GM18498 (cell line): ENCODE results near the gene ARID5B.

ENCODE experiments used
- ATAC-seq: cut with Tn5 transposase; IDR thresholded peaks from one replicate; pipeline ENCODE4 v1.9.1; 2021; ENCODE audit warnings: mild to moderate bottlenecking, moderate library complexity; ENCODE audit not compliant: unreplicated experiment

ARID5B gene

DNA sequence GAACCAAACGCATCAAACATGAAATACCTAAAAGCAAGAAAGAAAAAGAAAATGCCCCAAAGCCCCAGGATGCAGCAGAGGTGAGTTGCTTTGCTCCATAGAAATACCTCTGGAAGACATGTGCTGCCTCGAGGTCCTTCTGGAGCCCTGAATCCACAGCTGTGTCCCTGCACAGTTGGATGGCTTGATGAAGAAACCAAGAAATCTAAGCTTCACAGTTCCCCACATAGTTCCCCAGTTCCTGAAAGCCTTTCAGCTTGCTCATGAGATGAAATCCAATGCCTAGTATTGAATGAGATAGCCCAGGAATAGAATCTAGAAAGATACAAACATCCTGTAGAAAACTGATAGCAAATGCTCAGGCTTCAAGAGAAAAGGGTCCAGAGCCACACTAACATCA, 184.3 kb downstream of the ARID5B start:
- ATAC-seq: no peak

DNA sequence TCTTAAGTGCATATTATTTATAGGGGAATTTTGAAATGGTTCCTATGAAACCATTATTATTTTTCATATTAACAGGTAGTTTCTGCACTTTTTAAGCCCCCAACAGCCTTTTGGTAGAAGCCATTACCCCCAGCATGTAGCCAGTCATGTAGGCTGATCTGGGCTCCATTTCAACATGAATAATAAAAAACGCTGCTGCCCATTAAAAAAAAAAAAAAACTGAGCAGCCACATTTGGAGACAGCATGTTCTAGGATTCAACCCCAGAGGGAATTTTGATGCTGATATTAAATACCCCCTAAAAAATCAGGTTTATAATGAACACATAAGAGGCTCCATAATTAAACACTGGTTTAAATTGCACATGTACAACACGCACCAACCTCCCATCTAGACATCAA, 185.8 kb downstream of the ARID5B start:
- ATAC-seq: no peak

DNA sequence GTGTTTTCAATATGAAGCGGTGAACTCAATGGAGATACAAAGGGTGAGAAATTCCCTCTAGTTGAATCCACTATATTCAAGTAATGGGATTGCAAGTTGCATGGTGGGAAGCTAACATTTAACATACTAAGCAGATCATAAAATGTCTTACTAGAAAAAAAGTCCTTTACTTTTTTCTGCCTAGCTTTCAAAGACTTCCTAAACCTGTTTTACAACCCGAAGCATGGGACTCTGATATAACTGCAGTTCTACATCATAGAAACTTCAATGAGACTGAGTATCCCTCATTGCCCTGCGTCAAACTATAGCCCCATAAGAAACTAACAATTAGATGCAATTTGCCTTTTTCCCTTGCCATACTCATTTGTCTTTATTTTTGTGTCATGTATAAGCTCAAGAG, 187.3 kb downstream of the ARID5B start:
- ATAC-seq: no peak

DNA sequence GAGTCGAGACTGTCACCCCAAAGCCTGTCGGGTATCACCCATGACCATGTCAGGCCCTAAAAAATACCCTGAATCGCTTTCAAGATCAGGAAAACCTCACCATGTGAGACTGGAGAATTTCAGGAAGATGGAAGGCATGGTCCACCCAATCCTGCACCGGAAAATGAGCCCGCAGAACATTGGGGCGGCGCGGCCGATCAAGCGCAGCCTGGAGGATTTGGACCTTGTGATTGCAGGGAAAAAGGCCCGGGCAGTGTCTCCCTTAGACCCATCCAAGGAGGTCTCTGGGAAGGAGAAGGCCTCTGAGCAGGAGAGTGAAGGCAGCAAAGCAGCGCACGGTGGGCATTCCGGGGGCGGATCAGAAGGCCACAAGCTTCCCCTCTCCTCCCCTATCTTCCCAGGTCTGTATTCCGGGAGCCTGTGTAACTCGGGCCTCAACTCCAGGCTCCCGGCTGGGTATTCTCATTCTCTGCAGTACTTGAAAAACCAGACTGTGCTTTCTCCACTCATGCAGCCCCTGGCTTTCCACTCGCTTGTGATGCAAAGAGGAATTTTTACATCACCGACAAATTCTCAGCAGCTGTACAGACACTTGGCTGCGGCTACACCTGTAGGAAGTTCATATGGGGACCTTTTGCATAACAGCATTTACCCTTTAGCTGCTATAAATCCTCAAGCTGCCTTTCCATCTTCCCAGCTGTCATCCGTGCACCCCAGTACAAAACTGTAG, 191.0 kb downstream of the ARID5B start:
- no peak for ATAC-seq

DNA sequence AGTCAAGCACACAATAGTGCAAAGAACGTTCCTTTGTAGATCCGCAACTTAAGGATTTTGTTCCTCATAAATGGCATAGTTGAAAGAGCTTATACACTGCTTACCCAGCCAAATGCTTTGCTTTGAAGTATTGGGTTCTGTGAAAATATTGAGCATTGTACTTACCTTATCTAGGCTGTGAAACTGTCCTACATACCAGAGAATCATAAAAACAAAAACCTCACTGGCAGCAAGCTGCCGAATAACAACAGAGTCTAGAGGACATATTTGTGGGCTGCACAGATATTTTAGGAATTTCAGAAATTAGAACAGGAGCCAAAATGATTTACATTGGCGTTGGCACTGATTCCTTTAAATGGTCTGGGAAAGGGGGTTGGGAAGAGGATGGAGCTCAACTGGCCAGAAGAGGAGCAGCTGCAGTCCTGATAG, 192.4 kb downstream of the ARID5B start:
- no peak for ATAC-seq

DNA sequence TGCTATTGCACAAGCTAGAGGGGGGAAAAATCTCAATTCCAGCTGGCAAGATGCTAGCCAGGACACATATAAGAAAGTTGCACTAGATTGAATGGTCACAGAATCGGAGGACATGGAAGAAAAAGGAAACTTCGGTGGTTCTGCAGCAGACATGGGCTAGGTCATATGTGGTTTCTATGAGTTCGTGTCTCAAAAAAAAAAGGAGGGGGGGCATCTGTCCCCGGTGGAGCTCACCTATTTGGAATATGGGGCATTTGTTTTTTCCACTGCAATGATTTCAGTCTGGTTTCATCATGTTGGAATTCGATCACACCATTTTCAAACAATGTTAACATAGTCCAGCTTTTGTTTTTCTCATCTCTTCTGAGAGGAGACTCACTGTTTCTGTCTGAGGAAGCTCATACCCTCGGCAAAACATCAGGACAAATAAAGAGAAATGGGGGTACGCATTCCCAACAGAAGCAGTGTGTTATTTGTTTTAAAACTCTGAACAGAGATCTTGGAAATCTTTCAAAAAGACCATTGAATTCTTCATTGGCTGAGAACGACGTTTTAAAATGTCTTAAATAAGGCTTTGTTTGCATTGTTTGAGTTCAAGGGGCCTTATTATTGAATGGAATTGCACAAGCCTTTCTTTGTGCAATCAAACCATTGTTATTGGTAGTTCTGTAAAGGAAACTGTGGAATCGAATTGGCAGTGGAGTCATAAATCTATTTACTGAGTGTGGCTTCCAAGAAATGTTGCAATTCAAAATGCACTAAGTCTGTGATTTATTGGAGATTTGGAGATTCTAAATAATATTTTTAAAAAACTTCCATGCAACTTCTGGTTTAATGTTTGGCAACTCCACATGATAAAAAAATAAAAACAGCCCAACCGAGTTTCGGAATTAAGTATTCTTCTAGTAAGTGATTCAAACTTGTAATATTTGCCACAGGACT, 194.0 kb downstream of the ARID5B start:
- no peak for ATAC-seq

DNA sequence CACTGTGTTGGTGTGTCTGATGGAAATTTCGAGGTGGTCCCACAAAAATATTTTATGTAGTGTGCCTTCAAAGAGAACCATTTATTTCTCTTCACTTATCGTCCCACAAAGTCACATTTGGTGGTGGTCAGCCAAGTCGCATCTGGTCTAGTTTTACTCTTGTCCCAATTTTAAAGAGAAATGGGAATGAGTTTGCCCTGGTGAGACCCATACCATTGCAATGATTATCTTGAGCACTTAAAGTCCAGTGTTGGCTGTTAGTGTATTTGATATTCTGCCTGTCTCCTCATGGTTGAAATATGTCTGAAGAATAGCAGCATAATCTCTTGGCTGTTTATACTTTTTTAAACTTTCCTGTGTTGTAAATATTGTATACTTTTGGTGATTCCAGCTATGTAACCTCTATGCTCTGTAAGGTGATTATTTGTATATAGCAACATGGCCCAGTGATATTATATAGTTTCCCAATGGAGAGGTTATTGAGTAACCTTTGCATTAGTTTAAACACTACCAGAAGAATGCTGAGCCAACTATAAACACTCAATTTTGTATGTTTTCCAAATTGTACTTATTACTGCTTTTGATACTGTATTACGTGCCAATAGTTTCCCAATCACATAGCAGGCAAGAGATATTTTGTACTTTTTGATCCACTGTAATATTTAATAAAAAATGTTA, 194.9 kb downstream of the ARID5B start:
- ATAC-seq: no peak

DNA sequence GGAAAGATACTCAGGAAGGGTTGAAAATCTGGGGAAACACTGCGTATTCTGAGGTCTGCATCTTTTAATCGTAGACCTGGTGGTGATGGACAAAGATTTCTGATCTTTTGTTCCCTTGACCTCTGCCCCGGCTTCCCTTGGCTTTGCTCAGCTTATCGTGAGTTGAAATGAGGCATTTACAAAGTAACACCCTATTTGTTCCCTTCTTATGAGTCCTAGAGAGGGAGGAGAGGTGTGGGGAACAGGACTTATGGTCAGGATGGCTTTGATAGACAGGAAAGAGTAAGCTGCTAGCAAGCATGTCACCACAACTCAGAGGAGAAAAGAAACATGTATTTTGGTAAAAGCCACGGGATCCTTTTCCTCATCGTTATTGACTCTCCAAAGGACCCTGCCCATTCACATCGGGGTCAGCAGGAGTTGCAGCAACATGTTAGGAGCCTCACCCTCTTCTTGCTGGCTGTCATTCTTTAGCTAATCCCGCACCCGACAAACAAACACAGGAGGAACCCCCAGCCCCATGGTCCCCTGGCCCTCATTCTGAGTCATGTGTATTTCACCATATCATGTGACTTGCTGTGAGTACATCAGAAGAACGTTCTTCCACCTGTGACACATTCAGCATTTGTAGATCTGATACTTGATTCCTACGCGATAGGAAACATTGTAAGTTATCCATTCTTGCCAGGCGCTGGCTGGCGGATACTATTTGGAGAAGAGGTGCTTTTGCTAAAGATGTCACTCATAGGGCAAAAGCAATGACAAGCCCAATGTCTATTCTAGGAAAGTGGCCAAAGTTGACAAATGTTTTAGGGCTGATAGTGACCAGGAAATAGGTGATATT, 197.0 kb downstream of the ARID5B start:
- ATAC-seq: no peak

DNA sequence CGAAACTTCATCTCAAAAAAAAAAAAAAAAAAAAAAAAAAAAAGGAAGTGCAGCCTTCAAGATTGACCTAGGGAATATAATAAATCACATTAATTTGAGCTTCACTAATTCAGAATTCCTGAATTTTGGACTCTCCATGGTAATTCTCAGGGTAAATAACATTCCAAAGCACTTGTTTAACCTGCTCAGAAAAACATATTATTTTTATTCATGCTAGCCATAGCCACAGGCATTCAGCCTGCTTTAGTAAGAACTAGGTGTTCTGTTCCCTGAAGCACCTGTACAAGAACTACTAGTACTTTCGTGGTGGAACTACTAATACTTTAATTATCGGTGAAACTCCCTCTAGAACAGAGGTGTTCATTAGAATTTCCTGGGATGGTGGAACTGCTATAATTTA, 197.8 kb downstream of the ARID5B start:
- ATAC-seq: no peak

DNA sequence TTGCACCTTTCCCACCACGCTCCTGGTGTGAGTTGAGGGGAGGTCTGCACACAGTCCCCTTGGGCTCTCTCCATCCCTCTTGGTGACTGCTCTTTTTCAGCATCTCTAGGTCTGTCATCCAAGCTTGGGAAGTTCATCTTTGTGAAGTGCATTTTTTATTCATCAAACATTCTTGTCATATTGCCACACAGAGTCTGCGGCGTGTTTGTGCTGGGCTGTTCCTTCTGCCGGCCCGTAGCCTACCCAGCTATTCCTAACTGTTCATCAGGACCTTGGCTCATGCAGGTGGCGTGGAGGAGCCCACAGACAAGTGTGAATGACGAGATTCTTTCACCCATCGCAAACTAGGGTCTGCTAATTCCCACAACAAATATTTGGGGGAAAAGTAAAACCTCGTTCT, 202.4 kb downstream of the ARID5B start:
- ATAC-seq: no peak

DNA sequence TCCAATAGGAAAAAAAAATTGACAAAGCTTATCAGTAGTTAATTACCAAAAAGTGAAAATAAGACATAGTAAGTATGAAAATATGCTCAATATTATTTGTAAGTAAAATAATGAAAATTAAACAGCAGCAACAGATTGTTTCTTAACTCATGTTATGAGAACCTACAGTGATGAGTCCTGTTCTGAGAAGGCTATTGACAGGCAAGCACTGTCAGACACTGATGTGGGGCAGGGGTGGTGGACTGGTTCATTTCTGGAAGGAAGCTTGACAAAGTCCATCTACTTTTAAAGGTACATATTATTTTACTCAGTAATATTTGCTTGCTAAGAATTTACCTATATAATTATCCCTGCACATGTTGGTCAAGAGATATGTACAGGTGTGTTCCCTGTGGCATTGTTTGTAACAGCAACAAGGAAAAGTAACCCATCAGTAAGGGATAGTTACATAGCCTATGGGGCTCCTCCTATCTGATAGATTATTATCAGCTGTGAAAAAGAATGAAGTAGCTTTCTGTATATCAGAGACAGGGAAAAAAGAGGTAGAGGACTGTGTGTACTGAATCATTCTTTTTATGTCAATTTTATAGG, 205.5 kb downstream of the ARID5B start:
- ATAC-seq: no peak

DNA sequence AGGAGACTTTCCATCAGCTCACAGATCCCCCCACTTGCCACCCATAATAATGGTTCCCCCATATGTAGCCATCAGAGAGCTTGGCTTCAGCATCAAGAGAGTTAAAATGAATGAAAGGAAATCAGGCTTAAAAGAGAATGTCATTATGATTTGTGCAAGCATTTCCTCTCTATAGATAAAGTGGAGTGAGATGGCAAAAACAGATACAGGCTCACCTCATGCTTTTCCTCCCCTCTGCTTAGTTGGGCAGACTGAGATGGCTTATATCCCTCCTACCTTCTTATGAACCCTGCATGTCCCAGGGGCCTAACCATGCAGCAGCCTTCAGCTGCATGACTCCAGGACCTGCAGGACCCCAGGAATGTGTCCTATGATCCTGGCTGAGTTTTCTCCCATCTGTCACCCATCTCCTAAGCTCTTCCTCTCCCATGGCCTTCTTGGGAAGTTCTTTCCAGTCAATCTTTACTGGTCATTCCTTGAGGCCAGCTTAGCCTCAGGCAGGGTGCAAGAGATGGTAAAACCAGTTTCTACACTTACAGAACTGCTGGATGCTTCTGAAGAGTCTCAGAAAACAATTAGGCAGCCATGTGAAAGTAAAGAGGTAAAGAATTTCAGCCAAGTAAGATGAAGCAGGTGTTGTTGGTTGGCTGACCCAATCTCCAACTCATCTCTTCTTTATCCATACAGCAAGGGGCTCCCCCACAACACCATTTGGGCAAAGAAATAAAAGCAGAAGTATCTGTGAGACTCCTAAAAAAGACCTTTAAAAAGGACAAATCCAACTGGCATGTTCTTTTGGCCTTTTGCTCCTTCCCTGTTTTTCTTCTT, 207.5 kb downstream of the ARID5B start:
- ATAC-seq: no peak

DNA sequence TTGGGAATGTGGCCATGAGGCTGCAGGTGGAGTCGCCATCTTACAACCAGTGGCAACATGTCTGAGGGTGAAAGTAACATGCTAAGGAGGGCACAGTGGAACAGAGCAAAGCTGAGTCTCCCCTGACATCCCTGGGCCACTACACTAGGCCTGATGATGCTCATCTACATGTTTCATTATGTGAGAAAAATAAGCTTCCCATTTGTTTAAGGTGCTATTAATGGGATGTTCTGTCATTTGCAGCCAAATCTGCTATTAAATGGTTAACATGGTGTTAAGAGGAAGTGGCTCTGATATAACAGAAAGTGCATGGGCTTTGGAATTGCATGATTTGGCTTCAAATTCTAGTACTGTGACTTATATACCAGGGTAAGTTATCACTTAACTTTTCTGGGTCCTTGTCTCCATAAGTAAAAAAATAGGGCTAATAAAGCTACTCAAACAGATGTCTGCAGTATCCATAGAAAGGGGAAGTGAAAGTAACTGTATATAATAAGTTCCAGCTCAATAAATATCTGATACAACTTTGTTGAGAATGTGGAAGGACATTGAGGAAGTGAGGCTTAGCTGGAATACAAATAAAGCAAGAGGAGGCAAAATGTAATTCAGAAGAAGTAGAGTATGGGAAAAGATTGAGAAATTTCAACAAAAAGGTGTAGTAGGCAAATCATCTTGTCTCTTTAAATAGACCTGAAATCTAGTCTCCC, 208.2 kb downstream of the ARID5B start:
- ATAC-seq: peak; percentile 76

DNA sequence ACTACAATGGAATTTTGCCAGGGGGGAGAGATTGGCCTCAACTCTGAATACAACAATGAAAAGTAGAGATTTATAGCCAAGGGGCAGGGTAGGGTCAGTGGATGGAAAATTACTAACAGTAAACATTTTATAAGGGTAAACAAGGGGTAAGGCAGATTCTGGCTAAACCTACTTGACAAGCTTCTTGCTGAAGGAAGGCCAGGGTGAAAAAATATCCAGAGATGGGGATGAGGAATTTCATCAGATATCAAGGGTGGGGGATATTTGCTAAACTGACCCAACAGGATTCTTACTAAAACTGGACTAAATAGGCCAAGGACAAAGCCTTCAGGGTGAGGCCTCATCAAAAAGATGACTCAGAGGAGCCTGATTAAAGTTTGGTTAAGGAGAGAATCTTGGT, 210.8 kb downstream of the ARID5B start:
- ATAC-seq: no peak

DNA sequence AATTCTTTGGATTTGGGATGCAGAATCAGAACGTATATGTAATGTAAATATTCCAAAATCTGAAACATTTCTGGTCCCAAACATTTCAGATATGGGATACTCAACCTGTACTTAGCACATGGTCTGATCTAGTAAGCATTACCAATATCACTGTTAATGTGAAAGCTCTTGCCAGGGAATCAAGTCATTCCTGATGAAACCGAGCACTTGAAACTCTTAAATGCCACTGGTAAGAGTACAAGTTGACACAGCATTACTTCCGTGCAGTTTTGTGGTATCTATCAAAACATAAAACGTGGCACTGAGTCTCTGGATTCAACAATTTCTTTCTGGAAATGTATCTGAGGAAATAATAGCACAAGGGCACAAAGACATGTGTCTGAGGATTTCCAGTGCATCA, 211.5 kb downstream of the ARID5B start:
- no peak for ATAC-seq

DNA sequence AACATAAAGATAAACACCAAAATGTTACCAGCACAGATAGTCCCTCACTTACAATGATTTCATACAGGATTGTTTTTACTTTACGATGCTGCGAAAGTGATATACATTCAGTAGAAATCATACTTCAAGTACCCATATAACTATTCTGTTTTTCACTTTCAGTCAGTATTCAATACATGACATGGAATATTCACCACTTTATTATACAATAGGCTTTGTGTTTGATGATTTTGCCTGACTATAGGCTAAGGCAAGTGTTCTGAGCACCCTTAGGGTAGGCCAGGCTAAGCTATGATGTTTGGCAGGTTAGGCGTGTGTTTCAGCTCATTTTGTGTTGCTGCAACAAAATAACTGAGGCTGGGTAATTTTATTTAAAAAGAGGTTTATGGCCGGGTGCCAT, 212.2 kb downstream of the ARID5B start:
- no peak for ATAC-seq

DNA sequence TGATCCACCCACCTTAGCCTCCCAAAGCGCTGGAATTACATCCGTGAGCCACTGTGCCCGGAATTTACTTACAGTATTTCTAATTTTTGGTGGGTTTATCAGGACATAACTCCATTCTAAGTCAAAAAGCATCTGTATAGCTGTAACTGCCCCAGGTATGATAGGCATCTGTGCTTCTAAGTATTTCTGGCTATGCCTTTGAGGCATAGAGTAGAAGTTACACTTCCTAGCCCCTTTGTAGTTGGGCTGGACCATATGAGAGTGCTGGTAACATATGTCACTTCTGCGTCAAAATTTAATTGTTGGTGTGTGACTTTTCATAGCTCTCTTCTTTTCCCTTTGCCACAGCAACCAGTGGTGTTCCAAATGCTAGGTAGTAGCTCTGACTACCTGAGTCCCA, 213.8 kb downstream of the ARID5B start:
- no peak for ATAC-seq

DNA sequence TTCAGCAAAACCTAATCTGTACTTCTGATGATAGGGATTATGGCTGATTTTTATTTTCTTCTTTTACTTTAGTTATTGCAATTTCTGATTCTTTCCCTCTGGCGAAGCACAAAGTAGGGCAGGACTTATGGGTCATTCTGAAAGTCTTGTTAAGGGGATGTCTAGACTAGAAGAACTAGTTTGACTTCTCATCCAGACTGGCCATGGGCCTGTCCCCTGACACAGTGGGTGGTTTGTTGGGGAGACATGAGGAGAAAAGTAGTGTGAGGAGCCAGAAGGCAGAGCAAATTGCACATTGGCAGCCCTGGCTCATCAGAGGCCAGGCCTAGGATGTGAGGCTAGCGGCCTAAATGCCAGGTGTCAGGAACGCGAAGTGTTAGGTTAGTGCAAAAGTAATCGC, 214.3 kb downstream of the ARID5B start:
- no peak for ATAC-seq

DNA sequence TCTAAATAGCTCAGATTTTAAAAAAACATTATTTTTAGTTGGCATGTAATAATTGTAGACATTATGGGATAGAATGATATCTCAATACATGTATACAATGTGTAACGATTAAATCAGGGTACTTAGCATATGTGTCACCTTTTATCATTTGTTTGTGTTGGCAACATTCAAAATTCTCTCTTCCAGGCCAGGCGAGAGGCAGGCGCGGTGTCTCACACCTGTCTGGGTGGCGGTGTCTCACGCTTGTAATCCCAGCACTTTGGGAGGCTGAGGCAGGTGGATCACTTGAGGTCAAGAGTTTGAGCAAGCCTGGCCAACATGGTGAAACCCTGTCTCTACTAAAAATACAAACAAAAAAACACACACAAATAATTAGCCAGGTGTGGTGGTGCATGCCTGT, 215.4 kb downstream of the ARID5B start:
- no peak for ATAC-seq
